Mucosa of rectum (tissue), 2 donors: Measurements from ENCODE around the gene PEX10.

Experiments used
- H3K27ac ChIP-seq, 2 donors: one replicate each; pipeline ENCODE4 v1.7.0; 2013; ENCODE audit warnings: inconsistent platforms in 2 of 2, low read depth in 2 of 2, low read length in 2 of 2
- H3K27me3 ChIP-seq, 2 donors: one replicate each; pipeline ENCODE4 v1.7.0; 2013; ENCODE audit warnings: low read length in 2 of 2; ENCODE audit not compliant: control insufficient read depth in 2 of 2, insufficient read depth in 2 of 2
- H3K36me3 ChIP-seq, 2 donors: one replicate each; pipeline ENCODE4 v1.7.0; 2013; ENCODE audit warnings: low read length in 2 of 2; ENCODE audit not compliant: control insufficient read depth in 2 of 2, insufficient read depth in 2 of 2
- H3K4me1 ChIP-seq, 2 donors: one replicate each; pipeline ENCODE4 v1.7.0; 2013; ENCODE audit warnings: low read length in 2 of 2, mild to moderate bottlenecking in 1 of 2; ENCODE audit not compliant: control insufficient read depth in 2 of 2, insufficient read depth in 2 of 2
- H3K4me3 ChIP-seq, 2 donors: one replicate each; pipeline ENCODE4 v1.7.0; 2013; ENCODE audit warnings: low read length in 2 of 2
- H3K9ac ChIP-seq, 2 donors: one replicate each; pipeline ENCODE4 v1.7.0; 2013; ENCODE audit warnings: low read length in 2 of 2, low read depth in 1 of 2, mild to moderate bottlenecking in 1 of 2
- H3K9me3 ChIP-seq, 2 donors: one replicate each; pipeline ENCODE4 v1.7.0; 2013; ENCODE audit warnings: low read length in 2 of 2; ENCODE audit not compliant: control insufficient read depth in 2 of 2
- donor health status: healthy.
- donor health status: Normal muscosa, but diverticular disease.

The PEX10 gene

GRCh38 chr1:2427976-2428375, 15.6 kb upstream of the PEX10 start:
- H3K9ac ChIP-seq: no peak overlapping the region
- no peak overlapping the region for H3K27ac ChIP-seq
- no peaks in the 10 kb centered on the region for H3K4me1 ChIP-seq
- H3K36me3 ChIP-seq: no peaks in the 10 kb centered on the region
- H3K9me3 ChIP-seq: peaks cover 0 to 3% of the 10 kb centered on the region in 2 donors
- H3K27me3 ChIP-seq: no peaks in the 10 kb centered on the region
- H3K4me3 ChIP-seq: no peak overlapping the region

DNA sequence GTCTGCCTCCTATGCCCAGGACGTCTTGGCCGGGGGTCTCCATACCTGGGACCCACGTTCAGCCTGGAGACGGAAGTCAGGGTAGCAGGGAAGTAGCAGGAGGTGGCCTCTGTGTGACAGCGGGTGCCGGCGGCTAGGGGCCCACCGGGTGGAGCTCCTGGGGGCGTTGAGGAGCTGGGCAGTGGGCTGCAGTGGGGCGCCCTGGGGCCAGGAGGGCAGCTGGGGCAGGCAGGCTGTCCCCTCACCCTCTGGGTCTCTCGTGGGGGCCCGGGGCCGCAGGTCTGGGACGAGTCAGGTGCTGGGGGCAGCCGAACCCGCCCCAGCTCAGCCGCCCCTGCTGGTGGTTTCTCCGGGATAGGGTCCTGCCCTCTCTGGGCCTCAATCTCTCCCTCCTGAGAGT, 14.7 kb upstream of the PEX10 start:
- Histone ChIP-seq H3K27me3 (no peaks in the 10 kb centered on the region), H3K9ac (no peak overlapping the region), H3K4me3 (no peak overlapping the region)

DNA sequence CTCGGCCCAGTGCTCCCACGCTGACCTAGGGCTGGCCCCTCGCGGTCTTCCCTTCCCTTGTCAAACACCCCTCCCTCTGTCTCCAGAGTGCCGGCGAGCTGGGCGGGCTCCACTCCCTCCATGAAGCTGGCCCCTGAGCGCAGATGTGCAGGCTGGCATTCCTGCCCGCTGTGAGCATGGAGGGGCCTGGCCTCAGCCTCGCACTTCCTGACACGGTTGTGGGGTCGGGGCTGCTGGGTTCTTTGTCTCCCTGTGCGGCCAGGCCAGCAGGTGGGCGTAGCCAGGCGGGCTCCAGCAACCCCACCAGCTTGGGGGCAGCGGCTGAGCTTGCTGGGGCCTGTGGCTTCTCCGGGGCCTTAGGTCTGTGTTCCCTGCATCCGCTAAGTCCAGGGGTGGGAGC, 14.2 kb upstream of the PEX10 start:
- no peaks in the 10 kb centered on the region for H3K4me1 ChIP-seq
- no peaks in the 10 kb centered on the region for H3K36me3 ChIP-seq
- no peak overlapping the region for H3K27ac ChIP-seq
- H3K27me3 ChIP-seq: no peaks in the 10 kb centered on the region
- no peak overlapping the region for H3K4me3 ChIP-seq
- no peak overlapping the region for H3K9ac ChIP-seq
- H3K9me3 ChIP-seq: peaks cover 0 to 3% of the 10 kb centered on the region in 2 donors

More for the DNA sequence above, 14.7 kb upstream of the PEX10 start:
- Histone ChIP-seq H3K27ac (no peak overlapping the region), H3K36me3 (no peaks in the 10 kb centered on the region), H3K4me1 (no peaks in the 10 kb centered on the region), H3K9me3 (peaks cover 0 to 3% of the 10 kb centered on the region in 2 donors)

GRCh38 chr1:2425892-2426291, 13.5 kb upstream of the PEX10 start:
- H3K36me3 ChIP-seq: no peaks in the 10 kb centered on the region
- peaks cover 0 to 3% of the 10 kb centered on the region in 2 donors for H3K9me3 ChIP-seq
- no peak overlapping the region for H3K4me3 ChIP-seq
- no peaks in the 10 kb centered on the region for H3K27me3 ChIP-seq
- no peak overlapping the region for H3K9ac ChIP-seq
- no peak overlapping the region for H3K27ac ChIP-seq
- H3K4me1 ChIP-seq: no peaks in the 10 kb centered on the region

DNA sequence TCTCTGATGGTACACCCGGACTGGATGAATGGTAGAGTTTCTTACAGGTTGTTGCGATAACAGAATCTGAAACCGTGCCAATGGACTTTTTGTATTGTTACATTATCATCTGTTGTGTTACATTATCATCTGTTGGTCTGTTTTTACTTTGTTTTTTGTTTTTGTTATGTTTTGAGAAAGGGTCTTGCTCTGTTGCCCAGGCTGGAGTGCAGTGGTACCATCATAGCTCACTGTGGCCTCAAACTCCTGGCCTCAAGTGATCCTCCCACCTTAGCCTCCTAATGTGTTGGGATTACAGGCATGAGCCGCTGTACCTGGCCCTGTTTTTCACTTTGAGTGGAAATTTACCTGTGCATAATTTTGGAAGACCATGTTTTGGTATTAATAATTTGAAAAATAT, 10.2 kb upstream of the PEX10 start:
- peaks cover 0 to 3% of the 10 kb centered on the region in 2 donors for H3K9me3 ChIP-seq
- H3K4me1 ChIP-seq: no peaks in the 10 kb centered on the region
- no peaks in the 10 kb centered on the region for H3K27me3 ChIP-seq
- no peaks in the 10 kb centered on the region for H3K36me3 ChIP-seq
- no peak overlapping the region for H3K27ac ChIP-seq
- no peak overlapping the region for H3K4me3 ChIP-seq
- H3K9ac ChIP-seq: no peak overlapping the region

GRCh38 chr1:2419416-2419815, 7.1 kb upstream of the PEX10 start:
- H3K27me3 ChIP-seq: no peaks in the 10 kb centered on the region
- H3K9ac ChIP-seq: no peak overlapping the region
- no peak overlapping the region for H3K27ac ChIP-seq
- no peaks in the 10 kb centered on the region for H3K36me3 ChIP-seq
- H3K4me3 ChIP-seq: no peak overlapping the region
- H3K9me3 ChIP-seq: peaks cover 0 to 3% of the 10 kb centered on the region in 2 donors
- H3K4me1 ChIP-seq: peaks cover 20 to 21% of the 10 kb centered on the region in 2 donors

DNA sequence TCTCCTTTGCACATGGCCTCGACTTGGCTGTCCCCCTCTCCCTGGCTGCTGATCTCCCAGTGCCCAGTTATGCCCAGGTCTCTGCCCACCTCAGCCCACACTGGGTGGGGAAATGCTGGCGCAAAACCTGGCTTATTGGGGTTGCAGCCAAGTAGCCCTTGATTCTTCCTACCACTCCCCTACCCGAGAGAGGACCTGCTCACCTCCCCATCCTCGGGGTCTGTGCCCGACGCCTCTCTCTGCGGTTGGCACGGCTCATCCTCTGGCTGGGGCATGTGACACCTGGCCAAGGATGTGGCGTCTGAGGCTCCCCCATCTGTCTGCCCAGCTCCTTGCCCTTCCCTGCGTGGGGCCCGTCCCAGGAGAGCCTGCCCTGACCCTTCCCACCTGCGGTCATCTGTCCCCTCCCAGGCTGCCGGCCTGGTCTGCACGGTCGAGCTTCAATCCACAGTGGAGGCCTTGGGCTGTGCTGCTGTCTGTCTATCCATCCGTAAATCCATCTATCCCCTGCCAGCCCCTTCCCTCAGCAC, 6.5 kb upstream of the PEX10 start:
- Histone ChIP-seq H3K4me3 (no peak overlapping the region), H3K27ac (no peak overlapping the region), H3K9me3 (peaks cover 0 to 3% of the 10 kb centered on the region in 2 donors), H3K36me3 (no peaks in the 10 kb centered on the region), H3K9ac (no peak overlapping the region), H3K27me3 (no peaks in the 10 kb centered on the region), H3K4me1 (peaks cover 25 to 27% of the 10 kb centered on the region in 2 donors)

GRCh38 chr1:2417833-2418225, 5.5 kb upstream of the PEX10 start:
- no peaks in the 10 kb centered on the region for H3K9me3 ChIP-seq
- H3K36me3 ChIP-seq: no peaks in the 10 kb centered on the region
- no peaks in the 10 kb centered on the region for H3K27me3 ChIP-seq
- H3K27ac ChIP-seq: no peak overlapping the region
- no peak overlapping the region for H3K9ac ChIP-seq
- peaks cover 35 to 36% of the 10 kb centered on the region in 2 donors for H3K4me1 ChIP-seq
- H3K4me3 ChIP-seq: no peak overlapping the region

DNA sequence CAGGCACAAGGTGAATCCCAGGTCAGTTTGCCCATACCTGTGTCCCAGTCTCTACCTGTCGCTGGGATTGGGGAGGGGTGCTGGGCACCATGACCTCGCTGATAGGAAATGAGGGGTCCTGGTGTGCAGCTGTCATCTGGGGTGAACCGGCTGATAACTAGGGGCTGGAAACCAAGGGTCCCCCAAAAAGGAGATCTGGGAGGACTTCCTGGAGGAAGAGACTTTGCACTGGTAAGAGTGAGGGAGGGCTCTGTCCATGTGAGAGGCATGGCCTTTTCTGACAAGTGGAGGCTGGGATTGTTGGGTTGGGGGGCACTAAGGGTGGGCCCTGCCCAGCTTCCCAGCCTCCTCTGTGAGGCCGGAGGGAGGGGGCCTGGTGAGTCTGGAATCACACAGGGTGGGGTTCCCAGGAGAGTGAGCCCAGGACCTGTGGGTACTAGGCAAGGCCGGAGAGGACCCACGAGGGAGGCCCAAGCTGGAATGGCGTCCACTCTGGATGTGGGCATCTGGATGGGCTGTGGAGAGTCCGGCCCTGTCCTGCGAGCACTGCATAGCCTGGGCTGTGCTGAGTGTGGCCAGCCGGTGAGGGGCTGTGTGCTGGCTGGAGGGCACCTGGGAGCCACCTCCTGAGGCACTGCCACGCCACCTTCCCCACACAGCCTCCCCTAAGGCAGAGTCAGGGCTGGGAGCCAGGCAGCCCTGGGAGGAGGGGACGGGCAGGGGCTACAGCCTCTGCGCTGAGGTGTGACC, 4.9 kb upstream of the PEX10 start:
- Histone ChIP-seq H3K36me3 (no peaks in the 10 kb centered on the region), H3K4me1 (peaks cover 35 to 36% of the 10 kb centered on the region in 2 donors), H3K9ac (peak overlapping the region in 1 of 2 donors; percentile 80), H3K27me3 (no peaks in the 10 kb centered on the region), H3K4me3 (peak overlapping the region in 1 of 2 donors; percentile 2), H3K27ac (no peak overlapping the region), H3K9me3 (no peaks in the 10 kb centered on the region)

DNA sequence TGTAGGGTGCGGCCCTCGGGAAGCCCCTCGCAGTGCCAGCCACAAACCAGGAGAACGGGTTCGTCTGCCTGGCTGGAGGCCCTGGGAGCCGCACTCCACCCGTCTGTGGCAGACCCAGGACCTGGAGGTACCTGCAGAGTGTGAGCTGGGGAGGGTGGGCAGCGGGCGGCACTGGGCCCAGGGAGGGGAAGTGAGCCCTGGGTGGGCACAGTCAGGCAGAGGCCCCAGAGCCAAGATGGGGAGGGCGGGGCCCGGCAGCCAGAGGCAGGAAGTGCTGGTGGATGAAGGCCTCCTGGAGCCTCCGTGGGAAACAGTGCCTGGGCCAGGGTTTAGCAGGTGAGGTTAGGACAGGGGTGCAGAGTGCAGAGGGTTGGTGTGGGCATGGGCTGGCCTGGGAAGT, 4.0 kb upstream of the PEX10 start:
- Histone ChIP-seq H3K27ac (peak overlapping the region; percentile 84 to 90), H3K9me3 (no peaks in the 10 kb centered on the region), H3K4me1 (peaks cover 41 to 42% of the 10 kb centered on the region in 2 donors), H3K9ac (peak overlapping the region; percentile 63 to 80), H3K4me3 (peak overlapping the region; percentile 2 to 70), H3K36me3 (no peaks in the 10 kb centered on the region), H3K27me3 (no peaks in the 10 kb centered on the region)
